H1 (cell line): Measurements from ENCODE around the gene NR5A2. TPM values are rescaled to one million over a fixed set of nuclear protein-coding genes. Genes with fewer than 3 reads are reported as not detected.

ENCODE experiments used
- CTCF ChIA-PET: fragments of 300-600 bp; sonication (Branson Sonifier 250); formaldehyde crosslinking; loops from one replicate; lab custom pipeline; 2021; ENCODE audit not compliant: partially characterized antibody; lab: Charles Lee
- POLR2A ChIA-PET: fragments of 300-600 bp; sonication (Branson Sonifier 250); formaldehyde crosslinking; loops from one replicate; lab custom pipeline; 2021; ENCODE audit warnings: inconsistent platforms; ENCODE audit not compliant: partially characterized antibody; lab: Charles Lee
- DNase-seq, 2 experiments: peaks; one replicate each; pipeline versions ENCODE4 v3.0.0 to v3.0.0-alpha.2; 2010 to 2022; ENCODE audit warnings: low spot score in 2 of 2, low read depth in 1 of 2, mixed read lengths in 1 of 2
- FAIRE-seq: peaks from 2 replicates; lab custom pipeline; 2011; peaks lifted over from hg19 to GRCh38; lab: Jason Lieb, UNC
- H2AFZ ChIP-seq: 2 replicates; pipeline ENCODE4 v1.8.1; 2012; ENCODE audit warnings: low read length, inconsistent platforms
- H2AK5ac ChIP-seq: 2 replicates; pipeline ENCODE4 v1.6.1; 2013; ENCODE audit warnings: low read depth, low read length
- H2BK120ac ChIP-seq: replicated peaks from 2 replicates; pipeline ENCODE3; 2013; ENCODE audit warnings: low read depth, low read length, inconsistent platforms
- H2BK12ac ChIP-seq: 2 replicates; pipeline ENCODE4 v1.6.1; 2013; ENCODE audit warnings: low read depth, low read length
- H2BK15ac ChIP-seq: 2 replicates; pipeline ENCODE4 v1.6.1; 2013; ENCODE audit warnings: low read length
- H2BK20ac ChIP-seq: 2 replicates; pipeline ENCODE4 v1.6.1; 2013; ENCODE audit warnings: low read length
- H2BK5ac ChIP-seq: 2 replicates; pipeline ENCODE4 v1.6.1; 2013; ENCODE audit warnings: low read depth, low read length
- H3K14ac ChIP-seq: 2 replicates; pipeline ENCODE4 v1.6.1; 2013; ENCODE audit warnings: inconsistent platforms; ENCODE audit not compliant: insufficient read length
- H3K18ac ChIP-seq: 2 replicates; pipeline ENCODE4 v1.6.1; 2013; ENCODE audit warnings: low read length; ENCODE audit errors: extremely low read depth
- H3K23ac ChIP-seq: 2 replicates; pipeline ENCODE4 v1.6.1; 2013; ENCODE audit warnings: inconsistent platforms; ENCODE audit not compliant: insufficient read length
- H3K23me2 ChIP-seq: 2 replicates; pipeline ENCODE4 v1.6.1; 2013; ENCODE audit warnings: low read depth, low read length
- H3K27ac ChIP-seq: 2 replicates; pipeline ENCODE4 v1.6.1; 2011; ENCODE audit warnings: low read depth, low read length, inconsistent platforms
- H3K27me3 ChIP-seq, 4 experiments: replicated peaks in 1 of 4; 1 replicate in 1 of 4; 2 replicates in 3 of 4; pipeline versions ENCODE4 v1.6.1 to v1.8.1; 2011 to 2013; ENCODE audit warnings: low read length in 3 of 4, mild to moderate bottlenecking in 3 of 4, inconsistent platforms in 2 of 4, mixed read lengths in 2 of 4, moderate library complexity in 1 of 4; ENCODE audit not compliant: control insufficient read depth in 3 of 4, insufficient read depth in 3 of 4; ENCODE audit errors: extremely low read depth in 1 of 4
- H3K36me3 ChIP-seq, 4 experiments: 2 replicates each; pipeline versions ENCODE4 v1.6.1 to v1.8.1; 2011 to 2013; ENCODE audit warnings: mild to moderate bottlenecking in 4 of 4, low read length in 3 of 4, moderate library complexity in 2 of 4, control low read depth in 1 of 4, inconsistent platforms in 1 of 4; ENCODE audit not compliant: insufficient read depth in 4 of 4, control insufficient read depth in 2 of 4
- H3K4ac ChIP-seq: replicated peaks from 2 replicates; pipeline ENCODE3; 2013; ENCODE audit warnings: low read length, low read depth, mixed read lengths, inconsistent platforms; ENCODE audit not compliant: insufficient read length
- H3K4me1 ChIP-seq, 4 experiments: replicated peaks in 1 of 4; 1 replicate in 1 of 4; 2 replicates in 3 of 4; pipeline versions ENCODE4 v1.6.1 to v1.8.1; 2011 to 2013; ENCODE audit warnings: low read length in 3 of 4, inconsistent platforms in 2 of 4, mixed read lengths in 1 of 4; ENCODE audit not compliant: insufficient read depth in 4 of 4, control insufficient read depth in 3 of 4
- H3K4me2 ChIP-seq, 2 experiments: 2 replicates each; pipeline versions ENCODE4 v1.6.1 to v1.8.1; 2011 to 2013; ENCODE audit warnings: low read depth in 2 of 2, low read length in 2 of 2, control low read depth in 1 of 2, inconsistent platforms in 1 of 2, mild to moderate bottlenecking in 1 of 2; ENCODE audit not compliant: insufficient read depth in 1 of 2
- H3K4me3 ChIP-seq, 4 experiments: fragments of 200-600, 300-600 bp in 1 of 4; sonication (generic), shearing (Covaris generic), sonication (Bioruptor Twin) in 1 of 4; 2 replicates each; pipeline versions ENCODE4 v1.5.1 to v1.8.1; 2011 to 2016; ENCODE audit warnings: low read length in 4 of 4, low read depth in 3 of 4, control low read depth in 2 of 4, inconsistent platforms in 2 of 4, mild to moderate bottlenecking in 2 of 4, mixed read lengths in 1 of 4, moderate library complexity in 1 of 4; ENCODE audit not compliant: insufficient read depth in 2 of 4; ENCODE audit errors: extremely low read depth in 1 of 4
- H3K56ac ChIP-seq: replicated peaks from 2 replicates; pipeline ENCODE3; 2013; ENCODE audit warnings: low read depth, mild to moderate bottlenecking, mixed read lengths, low read length, inconsistent platforms; ENCODE audit not compliant: insufficient read length
- H3K79me1 ChIP-seq: 2 replicates; pipeline ENCODE4 v1.6.1; 2013; ENCODE audit warnings: low read depth, low read length, control low read depth
- H3K79me2 ChIP-seq, 2 experiments: 2 replicates each; pipeline versions ENCODE4 v1.6.1 to v1.8.1; 2012 to 2013; ENCODE audit warnings: low read length in 2 of 2, mild to moderate bottlenecking in 2 of 2, inconsistent platforms in 1 of 2; ENCODE audit not compliant: insufficient read depth in 2 of 2, control insufficient read depth in 1 of 2
- H3K9ac ChIP-seq, 4 experiments: replicated peaks in 1 of 4; 1 replicate in 1 of 4; 2 replicates in 3 of 4; pipeline versions ENCODE4 v1.6.1 to v1.8.1; 2011 to 2013; ENCODE audit warnings: low read depth in 3 of 4, low read length in 3 of 4, control low read depth in 2 of 4, mild to moderate bottlenecking in 2 of 4, moderate library complexity in 2 of 4, inconsistent platforms in 1 of 4; ENCODE audit errors: extremely low read depth in 1 of 4
- H3K9me3 ChIP-seq, 2 experiments: 2 replicates each; pipeline versions ENCODE4 v1.6.1 to v1.8.1; 2012 to 2013; ENCODE audit warnings: mild to moderate bottlenecking in 2 of 2, moderate library complexity in 2 of 2, control low read depth in 1 of 2, inconsistent platforms in 1 of 2, low read depth in 1 of 2, low read length in 1 of 2, mixed read lengths in 1 of 2; ENCODE audit not compliant: insufficient read depth in 2 of 2
- H4K20me1 ChIP-seq, 2 experiments: replicated peaks in 1 of 2; 2 replicates each; pipeline versions ENCODE3 to v1.8.1; 2011 to 2013; ENCODE audit warnings: inconsistent platforms in 2 of 2, low read length in 2 of 2, mild to moderate bottlenecking in 1 of 2; ENCODE audit not compliant: insufficient read depth in 2 of 2, control insufficient read depth in 1 of 2
- H4K5ac ChIP-seq: 2 replicates; pipeline ENCODE4 v1.6.1; 2013; ENCODE audit warnings: low read length, low read depth, mixed read lengths, inconsistent platforms; ENCODE audit not compliant: insufficient read length
- H4K8ac ChIP-seq: 2 replicates; pipeline ENCODE4 v1.8.0; 2013; ENCODE audit warnings: mild to moderate bottlenecking, moderate library complexity, low read length, inconsistent platforms; ENCODE audit not compliant: insufficient read depth; ENCODE audit errors: extremely low read depth
- H4K91ac ChIP-seq: replicated peaks from 2 replicates; pipeline ENCODE3; 2013; ENCODE audit warnings: low read length, mixed read lengths, inconsistent platforms; ENCODE audit not compliant: insufficient read length
- ATF2 ChIP-seq: IDR thresholded peaks from 2 replicates; pipeline ENCODE4 v1.6.1; 2012; ENCODE audit warnings: low read length, inconsistent platforms
- BCL11A ChIP-seq, 2 experiments: IDR thresholded peaks; one replicate each; pipeline ENCODE4 v1.6.1; 2011; ENCODE audit warnings: low read depth in 2 of 2, low read length in 2 of 2, mild to moderate bottlenecking in 2 of 2
- MAFK ChIP-seq: IDR thresholded peaks from 2 replicates; pipeline ENCODE4 v1.6.1; 2012; ENCODE audit warnings: low read depth, mild to moderate bottlenecking, improper control_type of control experiment, low read length
- PHF8 ChIP-seq: fragments of 200-600 bp; sonication (generic); conservative IDR thresholded peaks from 2 replicates; pipeline ENCODE4 v1.7.1; 2012; ENCODE audit warnings: low read depth, mild to moderate bottlenecking, inconsistent platforms, low read length, moderate library complexity
- YY1 ChIP-seq: IDR thresholded peaks from 2 replicates; pipeline ENCODE4 v1.6.1; 2011; ENCODE audit warnings: low read depth, mild to moderate bottlenecking, low read length
- WGBS, 2 experiments: shearing (Covaris generic) in 1 of 2; methylation state at CpG; one replicate each; pipeline versions ENCODE4 v1.1.6 to v1.1.7; 2013 to 2015; ENCODE audit warnings: low lambda C conversion rate in 2 of 2, mixed read lengths in 2 of 2, inconsistent platforms in 1 of 2, low coverage in 1 of 2, missing lambda C conversion rate in 1 of 2; ENCODE audit not compliant: insufficient replicate concordance in 2 of 2, insufficient coverage in 1 of 2, insufficient read length in 1 of 2; ENCODE audit errors: extremely low coverage in 1 of 2, missing lambda C conversion rate in 1 of 2; 5-methylcytosine and 5-hydroxymethylcytosine counted together
- polyA plus RNA-seq, 7 experiments: library from polyadenylated mRNA; depleted of rRNA in 3 of 7; stranded (reverse) in 5 of 7; unstranded in 2 of 7; fragments of >200 nt in 5 of 7; fragments of 200-250 nt in 2 of 7; gene quantifications; 1 replicate in 5 of 7; 2 replicates in 1 of 7; 4 replicates in 1 of 7; pipeline versions ENCODE4 v1.2.1 to v1.2.3, GENCODE V29; 2011 to 2013; ENCODE audit warnings: missing spikeins in 2 of 7, mixed read lengths in 2 of 7
- total RNA-seq: library from RNA; stranded (reverse); fragmentation: NEBNext Ultra II Directional; extraction: Animal tissue kit (Norgen Biotek cat#: 25700); gene quantifications from 2 replicates; pipeline ENCODE4 v1.2.1, GENCODE V29; 2021

NR5A2 gene
- total and polyA plus RNA-seq, 2 of the 8 experiments (the other 6 are each of a cell fraction or from before 2014, with no cell fraction given) = 1.7 to 11.6 TPM

GRCh38 chr1:200184196-200184595 lies 156.7 kb downstream of the NR5A2 start:
- Histone ChIP-seq H3K79me2 (no peaks in the 10 kb centered on the region), H4K91ac (no peak overlapping the region), H4K5ac (no peak overlapping the region), H3K4me1 (no peaks in the 10 kb centered on the region), H2BK15ac (no peak overlapping the region), H3K79me1 (no peaks in the 10 kb centered on the region), H3K14ac (no peak overlapping the region), H3K9me3 (peaks cover 8 to 12% of the 10 kb centered on the region in 2 experiments; a peak in 3 of 4 replicates), H3K27ac (no peak overlapping the region), H2BK5ac (no peak overlapping the region), H3K18ac (no peak overlapping the region), H3K23ac (no peak overlapping the region), H3K36me3 (no peaks in the 10 kb centered on the region), H2AFZ (no peak overlapping the region), H2BK12ac (no peak overlapping the region), H3K27me3 (no peaks in the 10 kb centered on the region), H3K9ac (no peak overlapping the region), H2BK120ac (no peak overlapping the region), H3K4me3 (no peak overlapping the region), H4K20me1 (no peaks in the 10 kb centered on the region), H3K56ac (no peak overlapping the region), H2AK5ac (no peak overlapping the region), H3K23me2 (no peaks in the 10 kb centered on the region), H3K4ac (no peak overlapping the region), H3K4me2 (no peak overlapping the region), H2BK20ac (no peak overlapping the region), H4K8ac (no peak overlapping the region)
- POLR2A ChIA-PET = no interaction called here
- 87% methylated on average over 3 of the region's 4 CpGs; no CpG with 5 or more reads in 1 of the 2 experiments for WGBS, 2 experiments
- TF ChIP-seq ATF2 (no peak), MAFK (no peak), PHF8 (no peak), YY1 (no peak), BCL11A (IDR thresholded peaks at IDR 0.05; ENCODE audit: low read depth in 2 of 2, low read length in 2 of 2) (no peak)
- CTCF ChIA-PET = interaction anchor here (0.9 kb wide), 1 partner anchor 326 kb away, joined by 3 read pairs; no protein-coding TSS in a partner anchor
- no peak for DNase-seq
- no peak for FAIRE-seq
